Right ventricle myocardium inferior (tissue), 1 donor: Measurements from ENCODE around the gene HCN4. TPM values are rescaled to one million over a fixed set of nuclear protein-coding genes. Genes with fewer than 3 reads are reported as not detected.
A peak's percentile ranks its signal among the peaks of the same experiment; 100 is the strongest.
"Not testable (repeated sequence)": the region's sequence is repeated elsewhere in the genome, so short reads cannot be mapped to it uniquely, and the experiment has no call there.

Source experiments
- ATAC-seq: fragments of 200-7000 bp; cut with Tn5 transposase; one replicate; pipeline ENCODE4 v1.9.1; 2020; ENCODE audit warnings: mild to moderate bottlenecking, moderate library complexity
- DNase-seq: peaks from one replicate; pipeline ENCODE4 v3.0.0; 2021; ENCODE audit errors: missing footprints
- intact Hi-C: fragments of 100-400 bp; cut with DNase I; formaldehyde crosslinking; loops from one replicate; pipeline ENCODE4 v1.11.0; 2022
- long read RNA-seq: library from polyadenylated mRNA; unstranded; transcript quantifications from one replicate; pipeline ENCODE4 v2.0.0, GENCODE V29; 2021
- total RNA-seq: library from RNA; stranded (reverse); fragmentation: NEBNext Ultra II Directional; extraction: Animal tissue kit (Norgen Biotek cat#: 25700); gene quantifications from one replicate; pipeline ENCODE4 v1.2.1, GENCODE V29; 2021
- donor health status: DM: no; HTN: yes; CAD: no; lungs with severe emphysema.

The HCN4 gene
- 21.4 TPM for total RNA-seq
- long read RNA-seq, partial matches to known transcripts = 0 of 1 reads
- long read RNA-seq, other reads (novel, unspliced or antisense) = 1 of 1 reads

GRCh38 chr15:73368301-73369136 is at the start of gene HCN4:
Gene HCN4 (minus strand): TSS chr15:73368958. CDS start chr15:73368270, 688 bp downstream.
- ATAC-seq (peak; percentile 77), DNase-seq (no peak)
- intact Hi-C loops = loop anchor here (5.0 to 10.0 kb wide), 2 partner anchors 61 to 266 kb away; partner anchors contain the start of gene NPTN

DNA sequence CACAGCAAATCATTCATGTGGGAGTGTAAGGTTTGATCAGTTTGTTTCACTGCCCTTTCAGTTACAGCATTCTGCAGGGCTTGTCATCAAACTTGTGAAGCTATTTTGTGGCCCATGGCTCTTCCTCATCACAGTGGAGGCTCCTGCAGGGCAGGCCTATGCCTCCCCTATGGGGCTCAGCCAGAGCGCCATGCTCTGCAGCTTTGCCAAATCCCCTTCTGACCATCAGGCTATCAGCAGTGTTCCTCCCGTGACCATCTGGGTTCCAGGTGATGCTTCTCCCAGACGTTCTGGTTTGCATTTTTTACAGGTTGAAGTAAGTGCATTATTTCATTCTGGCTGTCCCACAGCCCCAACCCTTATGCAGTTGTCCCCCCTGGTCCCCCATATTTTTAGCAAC is 46.1 kb upstream of the HCN4 start:
- intact Hi-C loops = no loop called here
- DNase-seq (no peak), ATAC-seq (no peak)

DNA sequence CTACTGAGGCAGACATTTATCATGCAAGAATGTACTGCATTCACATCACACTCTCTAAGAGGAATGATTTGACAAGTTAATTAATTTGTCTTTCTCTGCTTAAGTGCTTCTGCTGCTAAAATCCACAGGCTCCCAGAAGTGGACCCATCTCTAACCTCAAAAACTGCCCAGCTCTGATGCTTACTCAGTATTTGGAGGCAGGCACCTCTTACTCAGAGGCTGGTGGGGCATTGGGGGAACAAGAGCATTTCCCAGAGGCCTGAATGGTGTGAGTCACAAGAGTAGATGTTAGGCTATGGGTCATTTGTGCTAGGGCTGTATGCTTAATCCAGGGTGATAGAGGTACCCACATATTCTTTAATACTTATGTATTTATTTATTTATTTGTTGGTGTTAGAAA is 34.4 kb upstream of the HCN4 start:
- ATAC-seq (no peak), DNase-seq (no peak)
- intact Hi-C loops = no loop called here

DNA sequence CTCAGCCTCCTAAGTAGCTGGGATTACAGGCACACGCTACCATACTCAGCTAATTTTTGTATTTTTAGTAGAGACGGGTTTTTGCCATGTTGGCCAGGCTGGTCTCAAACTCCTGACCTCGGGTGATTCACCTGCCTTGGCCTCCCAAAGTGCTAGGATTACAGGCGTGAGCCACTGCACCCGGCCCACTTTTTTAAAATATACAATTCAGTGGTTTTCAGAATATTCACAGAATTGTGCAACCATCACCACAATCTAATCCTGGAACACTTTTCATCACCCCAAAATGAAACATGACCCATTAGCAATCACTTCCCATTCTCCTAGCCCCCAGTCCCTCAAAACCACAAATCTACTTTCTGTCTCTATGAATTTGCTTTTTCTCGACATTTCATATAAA is 31.5 kb upstream of the HCN4 start:
- intact Hi-C loops, DNase-seq: not testable (repeated sequence)

DNA sequence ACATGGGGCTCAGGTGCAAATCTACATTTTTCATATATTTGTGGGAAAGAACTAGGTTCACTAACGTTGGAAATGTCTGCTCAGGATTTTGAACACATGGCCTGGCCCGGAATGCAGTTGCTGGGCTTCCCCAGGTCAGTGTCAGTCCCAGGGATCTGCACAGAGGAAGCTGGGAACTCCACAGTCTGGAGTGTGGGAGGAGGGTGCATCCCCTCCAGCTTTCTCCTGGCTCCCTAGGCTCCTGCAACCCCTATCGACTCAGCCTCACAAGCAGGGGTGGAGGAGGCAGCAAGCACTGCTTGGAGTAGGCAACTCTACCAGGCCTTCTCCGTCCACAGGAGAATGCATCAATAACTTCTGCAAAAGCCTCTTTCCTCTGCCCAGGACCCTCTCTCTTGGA is 30.1 kb upstream of the HCN4 start:
- intact Hi-C loops = no loop called here
- DNase-seq = no peak
- ATAC-seq = no peak

More for the DNA sequence above, 31.5 kb upstream of the HCN4 start:
- ATAC-seq = not testable (repeated sequence)

DNA sequence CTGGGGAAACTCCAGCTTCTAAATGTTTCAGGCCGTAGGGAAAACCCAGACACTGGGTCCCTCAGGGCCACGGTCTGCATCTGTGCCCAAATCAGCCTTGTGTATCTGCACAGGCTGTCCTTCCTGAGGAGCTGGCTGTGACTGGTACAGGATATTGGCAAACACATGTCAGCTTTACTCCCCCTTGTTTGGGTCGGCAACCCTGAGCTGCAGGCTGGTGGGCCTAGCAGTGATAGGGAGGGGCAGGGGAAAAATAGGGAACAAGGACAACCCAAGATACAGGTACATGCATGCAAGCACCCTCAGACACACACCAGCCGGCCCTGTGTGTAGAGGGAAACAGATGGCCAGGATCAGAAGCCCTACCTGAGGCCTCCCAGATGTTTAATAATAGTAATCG is 28.7 kb upstream of the HCN4 start:
- intact Hi-C loops = no loop called here
- no peak for ATAC-seq

GRCh38 chr15:73395671-73396070 is 26.9 kb upstream of the HCN4 start:
- intact Hi-C loops = loop anchor here (2.0 kb wide), 1 partner anchor 21 kb away; no protein-coding TSS in a partner anchor

More for the DNA sequence above, 28.7 kb upstream of the HCN4 start:
- no peak for DNase-seq

GRCh38 chr15:73394782-73395181 is 26.0 kb upstream of the HCN4 start:
- DNase-seq (no peak), ATAC-seq (peak; percentile 92)
- intact Hi-C loops = loop anchor here (2.0 to 5.0 kb wide), 2 partner anchors 20 to 123 kb away; no protein-coding TSS in a partner anchor

More at GRCh38 chr15:73395671-73396070, 26.9 kb upstream of the HCN4 start:
- ATAC-seq = no peak
- DNase-seq = no peak

GRCh38 chr15:73393336-73393735 is 24.6 kb upstream of the HCN4 start:
- intact Hi-C loops = loop anchor here (5.0 kb wide), 1 partner anchor 124 kb away; no protein-coding TSS in a partner anchor
- no peak for DNase-seq
- ATAC-seq = no peak

- intact Hi-C loops = loop anchor here (5.0 kb wide), 1 partner anchor 125 kb away; no protein-coding TSS in a partner anchor
- DNase-seq = no peak
- ATAC-seq = no peak
These were observed 23.3 kb upstream of the HCN4 start for GRCh38 chr15:73392025-73392424.

- DNase-seq (no peak), ATAC-seq (no peak)
- intact Hi-C loops = loop anchor here (5.0 kb wide), 1 partner anchor 126 kb away; no protein-coding TSS in a partner anchor
These were observed 22.5 kb upstream of the HCN4 start for GRCh38 chr15:73391128-73391872.

DNA sequence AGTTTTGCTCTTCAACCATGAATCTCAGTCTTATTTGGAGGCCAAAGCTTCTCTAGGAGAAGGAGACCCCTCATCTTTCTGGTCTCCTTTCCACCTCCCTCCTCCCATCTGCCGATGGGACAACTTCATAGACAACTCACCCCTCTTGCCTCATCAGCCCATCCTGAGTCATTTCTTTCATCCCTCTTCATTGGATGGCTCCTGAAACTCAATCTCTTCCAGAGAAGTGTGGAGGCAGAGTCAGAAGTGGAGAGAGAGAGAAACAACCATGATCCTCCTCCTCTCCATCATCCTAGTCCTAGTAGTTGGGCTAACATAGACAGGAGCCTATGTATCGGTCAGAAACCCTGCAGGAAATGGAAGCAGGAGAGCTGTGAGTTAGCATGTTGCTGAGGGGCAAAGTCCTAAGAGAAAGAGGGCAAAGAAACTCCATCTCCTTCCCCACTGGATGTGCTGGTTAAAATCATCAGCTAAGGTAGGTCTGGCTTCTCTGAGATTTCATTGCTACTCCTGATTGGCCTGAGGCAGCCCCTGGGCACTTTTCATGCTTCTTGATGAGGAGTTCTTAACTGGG is 21.3 kb upstream of the HCN4 start:
- intact Hi-C loops = loop anchor here (5.0 kb wide), 1 partner anchor 127 kb away; no protein-coding TSS in a partner anchor
- ATAC-seq (no peak), DNase-seq (no peak)

DNA sequence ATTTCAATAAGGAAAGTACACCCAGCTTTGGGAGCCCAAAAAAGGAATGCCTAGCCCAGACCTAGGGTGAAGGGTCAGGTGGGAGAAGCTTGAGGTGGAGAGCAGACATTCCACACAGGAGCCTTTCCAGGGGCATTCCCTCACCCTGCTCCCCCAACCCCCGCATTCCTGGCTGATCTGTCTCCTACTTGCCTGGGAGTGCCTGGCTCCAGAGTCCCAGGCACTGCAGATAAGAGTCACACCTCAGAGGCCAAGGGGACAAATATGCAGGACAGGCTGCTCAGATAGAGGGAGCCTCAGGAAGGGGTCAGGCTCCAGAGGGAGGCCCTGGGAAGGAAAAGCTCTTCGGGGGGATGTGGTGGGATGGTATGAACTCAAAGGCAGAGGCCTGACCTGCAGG is 20.8 kb upstream of the HCN4 start:
- ATAC-seq = peak; percentile 71
- intact Hi-C loops = no loop called here
- no peak for DNase-seq

- no peak for DNase-seq
These were observed 19.6 kb upstream of the HCN4 start for GRCh38 chr15:73388256-73388781.

DNA sequence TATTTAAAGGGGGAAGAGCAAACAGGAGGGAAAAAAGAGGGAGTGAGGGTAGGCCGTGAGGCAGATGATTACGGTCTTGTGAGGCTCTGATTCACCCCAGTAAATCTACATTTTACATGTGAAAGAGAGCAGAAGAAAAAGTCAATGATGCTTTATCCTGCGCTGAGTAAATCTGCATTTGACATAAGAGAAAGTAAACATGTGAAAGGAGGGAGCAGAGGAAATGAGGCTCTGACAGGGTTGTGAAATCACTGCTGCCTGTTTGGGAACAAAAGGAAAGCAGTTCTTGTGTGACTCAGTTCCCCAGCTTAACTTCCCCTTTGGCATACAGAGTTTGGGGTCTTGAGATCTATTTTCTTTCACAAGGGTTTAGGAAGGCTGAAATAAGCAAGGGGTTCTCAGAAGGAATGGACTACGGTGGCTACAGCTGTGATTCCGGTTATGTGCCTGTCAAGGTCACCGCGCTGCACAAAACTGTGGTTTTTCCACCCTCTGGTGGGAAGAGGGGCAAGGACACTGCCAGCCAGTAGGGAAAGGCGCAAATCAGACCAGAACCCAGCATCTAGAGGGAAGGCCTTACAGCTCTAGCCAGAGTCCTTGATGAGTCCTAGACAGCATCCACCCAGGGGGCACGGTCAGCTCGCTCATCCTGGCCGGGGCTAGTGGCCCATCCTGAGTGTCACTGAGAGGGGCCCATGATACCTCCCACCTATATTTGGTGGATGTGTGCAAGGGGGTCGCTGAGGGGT is 18.9 kb upstream of the HCN4 start:
- ATAC-seq = peak; percentile 24
- intact Hi-C loops = no loop called here

More at GRCh38 chr15:73388256-73388781, 19.6 kb upstream of the HCN4 start:
- peak; percentile 60 for ATAC-seq
- intact Hi-C loops = no loop called here

DNA sequence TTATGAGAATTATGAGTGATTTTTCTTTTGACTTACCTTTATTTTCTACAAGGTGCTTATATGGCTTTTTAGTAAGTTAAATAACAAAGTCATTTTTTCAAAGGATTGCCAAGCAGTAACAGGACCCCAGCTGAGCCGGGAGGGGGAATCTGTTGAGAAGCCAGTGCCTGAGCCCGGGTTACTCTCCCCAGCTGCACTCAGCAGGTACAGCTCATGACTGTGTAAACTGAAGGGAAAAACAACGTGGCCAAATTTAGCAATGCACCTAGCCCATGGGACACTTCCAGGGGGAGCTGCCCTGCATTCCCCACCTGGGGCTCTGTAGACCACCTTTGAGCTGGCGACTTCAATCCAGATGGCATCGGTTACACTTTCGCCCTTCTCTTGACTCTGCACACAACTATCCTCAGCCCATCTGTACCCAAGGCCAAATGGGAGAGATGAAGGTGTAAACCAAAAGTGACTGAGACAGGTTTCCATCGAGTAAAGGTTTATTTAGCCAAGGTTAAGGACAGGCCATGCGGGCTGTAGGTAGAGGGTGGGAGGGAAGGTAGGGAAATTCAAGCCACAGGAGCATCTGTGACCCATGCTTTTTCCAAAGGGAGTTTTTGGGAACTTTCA is 18.2 kb upstream of the HCN4 start:
- ATAC-seq (no peak), DNase-seq (no peak)
- intact Hi-C loops = no loop called here

More for the DNA sequence above, 18.9 kb upstream of the HCN4 start:
- DNase-seq = no peak

GRCh38 chr15:73386238-73386637 is 17.5 kb upstream of the HCN4 start:
- DNase-seq (no peak), ATAC-seq (no peak)
- intact Hi-C loops = no loop called here

DNA sequence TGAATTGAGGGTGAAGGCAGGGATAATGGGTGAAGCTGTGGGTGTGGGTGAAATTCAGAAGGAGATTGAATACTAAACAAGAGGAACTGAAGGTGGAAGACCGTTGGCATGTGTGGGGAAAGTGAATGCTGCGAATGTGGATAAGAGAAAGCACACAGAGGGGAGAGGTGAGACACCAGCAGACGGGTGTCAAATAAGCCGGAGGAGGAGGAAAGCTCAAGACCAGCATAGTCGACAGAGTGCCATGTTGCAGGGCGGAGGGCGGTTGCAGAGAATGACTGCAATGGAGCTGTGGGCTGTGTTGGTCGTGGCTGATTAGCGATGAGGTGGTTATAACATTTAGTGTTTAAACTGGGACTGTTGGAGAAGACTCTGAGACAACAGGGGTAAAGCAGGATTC is 16.4 kb upstream of the HCN4 start:
- ATAC-seq (no peak), DNase-seq (no peak)
- intact Hi-C loops = no loop called here
